GM12875 (cell line): ENCODE results near the gene SCN2B.

Experiments
- H3K4me3 ChIP-seq: one replicate; pipeline ENCODE4 v1.5.1; 2011; ENCODE audit warnings: low read depth, low read length, control low read depth
- TF ChIP-seq, protein P1 (sequence below): IDR thresholded peaks from 2 replicates; pipeline ENCODE4 v1.5.1; 2011; ENCODE audit warnings: low read depth, mild to moderate bottlenecking, control low read depth, inconsistent platforms, low read length, moderate library complexity, borderline replicate concordance; ENCODE audit not compliant: insufficient read depth

The SCN2B gene

DNA sequence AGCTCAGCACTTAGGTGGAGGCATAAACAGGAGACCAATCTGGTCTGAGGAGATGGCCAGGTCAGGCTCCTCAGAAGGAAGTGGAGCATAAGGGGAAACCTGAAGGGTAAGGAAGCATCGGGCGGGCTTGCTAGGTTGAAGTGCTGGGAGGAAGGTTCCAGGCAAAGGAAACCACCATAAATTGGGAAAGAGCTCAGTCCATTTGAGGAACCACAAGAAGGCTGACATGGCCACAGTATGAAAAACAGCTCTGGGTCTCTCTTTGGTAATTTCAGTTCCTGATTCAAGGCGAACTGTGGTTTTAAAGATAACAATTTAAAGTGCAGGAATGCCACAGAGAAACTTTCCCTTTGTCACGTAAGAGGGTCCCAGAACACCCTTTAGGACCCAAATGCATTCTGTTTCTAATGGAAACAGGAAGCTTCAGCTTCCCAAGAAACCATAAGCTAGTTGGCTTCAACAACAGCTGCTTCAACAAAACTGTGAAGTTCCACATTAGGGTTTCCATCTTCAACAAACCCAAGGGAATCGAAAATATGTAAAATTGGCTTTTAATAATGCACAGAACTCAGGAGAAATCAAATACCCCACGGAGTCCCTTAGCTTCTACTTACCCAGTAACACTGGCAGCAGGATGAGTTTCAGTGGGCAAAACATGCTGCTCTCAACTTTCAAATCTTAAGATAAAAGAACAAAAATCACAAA is 37.9 kb upstream of the SCN2B start:
- no peak overlapping the region for H3K4me3 ChIP-seq
- TF ChIP-seq, protein P1, sequence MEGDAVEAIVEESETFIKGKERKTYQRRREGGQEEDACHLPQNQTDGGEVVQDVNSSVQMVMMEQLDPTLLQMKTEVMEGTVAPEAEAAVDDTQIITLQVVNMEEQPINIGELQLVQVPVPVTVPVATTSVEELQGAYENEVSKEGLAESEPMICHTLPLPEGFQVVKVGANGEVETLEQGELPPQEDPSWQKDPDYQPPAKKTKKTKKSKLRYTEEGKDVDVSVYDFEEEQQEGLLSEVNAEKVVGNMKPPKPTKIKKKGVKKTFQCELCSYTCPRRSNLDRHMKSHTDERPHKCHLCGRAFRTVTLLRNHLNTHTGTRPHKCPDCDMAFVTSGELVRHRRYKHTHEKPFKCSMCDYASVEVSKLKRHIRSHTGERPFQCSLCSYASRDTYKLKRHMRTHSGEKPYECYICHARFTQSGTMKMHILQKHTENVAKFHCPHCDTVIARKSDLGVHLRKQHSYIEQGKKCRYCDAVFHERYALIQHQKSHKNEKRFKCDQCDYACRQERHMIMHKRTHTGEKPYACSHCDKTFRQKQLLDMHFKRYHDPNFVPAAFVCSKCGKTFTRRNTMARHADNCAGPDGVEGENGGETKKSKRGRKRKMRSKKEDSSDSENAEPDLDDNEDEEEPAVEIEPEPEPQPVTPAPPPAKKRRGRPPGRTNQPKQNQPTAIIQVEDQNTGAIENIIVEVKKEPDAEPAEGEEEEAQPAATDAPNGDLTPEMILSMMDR: no peak

DNA sequence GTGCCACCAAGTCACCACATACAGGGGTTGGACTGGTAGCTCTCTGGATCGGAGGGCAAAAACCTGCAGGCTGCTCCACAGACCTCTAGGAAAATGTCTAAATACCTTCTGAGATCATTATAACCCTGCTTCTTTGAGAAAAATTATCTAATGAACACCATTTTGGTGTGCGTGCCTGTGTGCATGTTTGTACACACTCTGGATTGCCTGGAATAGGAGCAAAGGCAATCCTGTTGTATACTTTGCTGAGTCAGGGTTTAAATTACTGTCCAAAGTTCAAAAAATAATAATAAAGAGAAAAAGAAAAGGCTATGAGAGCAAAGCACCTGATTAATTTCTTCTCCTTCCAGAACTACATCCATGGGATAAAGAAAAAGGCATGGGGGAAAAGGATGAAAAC is 37.3 kb upstream of the SCN2B start:
- H3K4me3 ChIP-seq: no peak overlapping the region
- TF ChIP-seq, protein P1: no peak

DNA sequence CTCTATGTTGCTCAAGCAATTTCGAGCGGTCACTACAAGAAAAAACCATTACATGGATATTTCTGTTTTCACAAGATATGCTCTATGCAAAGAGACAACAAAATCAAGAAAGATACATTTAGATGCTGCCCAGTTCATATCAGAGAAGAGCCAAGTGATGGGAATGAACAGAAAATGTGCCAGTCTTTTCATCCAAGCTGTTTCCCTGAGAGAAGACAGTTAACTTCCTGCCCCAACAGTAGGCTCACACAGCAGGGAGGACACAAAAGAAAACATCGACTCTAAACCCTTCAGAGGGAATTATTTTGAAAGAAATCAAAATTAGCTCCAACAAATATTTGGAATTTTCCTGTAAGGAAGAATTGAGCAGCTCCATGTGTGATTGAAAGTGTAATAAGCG is 36.8 kb upstream of the SCN2B start:
- TF ChIP-seq, protein P1: no peak
- H3K4me3 ChIP-seq: no peak overlapping the region

DNA sequence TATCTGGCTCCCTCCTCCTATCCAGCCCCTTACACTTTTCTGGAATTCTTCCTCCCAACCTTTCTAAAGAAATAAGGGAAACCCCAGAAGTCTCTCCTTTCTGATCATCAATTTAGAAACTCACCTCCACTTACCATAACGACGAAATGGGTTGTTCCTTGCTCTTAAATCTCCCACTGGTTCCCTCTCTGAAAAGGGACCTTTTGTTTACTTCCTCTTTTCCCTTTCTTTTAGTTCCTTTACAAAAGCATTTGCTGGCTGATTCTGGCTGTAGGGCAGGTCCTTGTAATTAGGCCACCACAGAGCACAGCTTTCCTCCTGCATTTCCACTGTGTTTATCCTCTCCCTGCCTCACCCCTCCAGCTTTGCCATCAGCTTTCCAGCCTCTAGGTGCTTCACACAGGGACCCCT is 36.3 kb upstream of the SCN2B start:
- TF ChIP-seq, protein P1: no peak
- H3K4me3 ChIP-seq: no peak overlapping the region

DNA sequence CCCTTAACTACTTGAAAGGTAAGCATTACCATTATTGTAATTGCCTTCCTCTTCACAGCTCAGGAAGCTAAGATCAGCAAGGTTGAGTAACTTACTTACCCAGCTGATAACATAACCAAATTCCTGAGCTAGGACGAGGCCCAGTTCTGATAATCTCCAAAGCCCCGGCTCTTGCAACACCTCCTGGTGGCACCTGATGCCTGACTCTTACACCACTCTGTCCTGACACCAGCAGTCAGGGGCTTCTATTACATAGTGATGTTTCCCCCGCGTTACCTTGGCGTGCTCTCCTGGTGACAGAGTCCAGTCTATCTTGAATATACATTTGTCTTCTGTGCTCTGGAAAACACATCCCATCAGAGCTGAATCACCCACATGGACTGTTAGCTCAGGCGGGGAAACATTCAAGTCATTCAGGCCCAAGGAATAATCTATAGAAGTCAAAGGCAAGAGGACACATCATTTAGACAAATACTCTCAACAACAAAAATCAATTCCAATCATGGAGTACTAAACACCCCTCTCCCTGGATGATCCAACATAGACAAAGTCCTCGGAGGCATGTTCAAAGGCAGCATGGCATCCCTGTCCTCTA is 35.8 kb upstream of the SCN2B start:
- TF ChIP-seq, protein P1: no peak
- H3K4me3 ChIP-seq: no peak overlapping the region

DNA sequence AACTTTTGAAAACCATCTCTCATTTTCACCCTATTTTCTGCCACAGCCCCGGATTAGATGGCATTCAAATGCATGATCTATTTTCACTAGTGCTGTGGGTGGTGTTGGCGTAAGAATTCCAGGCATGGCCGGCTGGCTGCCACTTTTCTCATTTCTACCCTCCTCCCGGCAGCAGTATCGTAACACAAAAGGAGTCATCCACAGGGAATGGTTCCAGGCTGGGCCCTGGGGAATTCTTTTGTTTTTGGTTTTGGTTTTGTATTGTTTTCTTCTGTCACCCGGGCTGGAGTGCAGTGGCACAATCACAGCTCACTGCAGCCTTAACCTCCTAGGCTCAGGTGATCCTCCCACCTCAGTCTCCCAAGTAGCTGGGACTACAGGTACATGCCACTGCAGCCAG is 34.6 kb upstream of the SCN2B start:
- TF ChIP-seq, protein P1: no peak
- H3K4me3 ChIP-seq: no peak overlapping the region

DNA sequence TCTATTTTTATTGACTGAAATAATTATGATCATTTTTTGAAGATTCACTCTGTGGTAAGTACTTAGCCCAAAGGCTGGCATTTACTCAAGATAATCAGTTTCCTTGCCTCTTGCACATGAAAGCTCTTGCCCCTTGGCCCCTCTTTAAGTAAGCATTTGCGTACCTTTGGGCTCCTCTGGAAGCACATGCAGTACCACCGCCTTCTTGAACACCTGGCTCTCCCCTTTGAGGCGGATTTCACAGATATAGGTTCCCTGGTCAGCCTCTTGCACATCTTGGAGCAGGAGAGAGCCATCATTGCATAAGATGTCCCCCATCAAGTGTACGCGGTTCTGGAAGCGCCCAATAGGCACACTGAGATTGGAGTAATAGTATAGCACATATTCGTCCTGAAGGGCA is 33.9 kb upstream of the SCN2B start:
- TF ChIP-seq, protein P1: no peak
- no peak overlapping the region for H3K4me3 ChIP-seq
